ENCODE data around the gene IL1RAPL2. TPM values are rescaled to one million over a fixed set of nuclear protein-coding genes. Genes with fewer than 3 reads are reported as not detected.

Gene IL1RAPL2
- total and polyA plus RNA-seq, 2 of the 8 experiments (the other 6 are each of a cell fraction or from before 2014, with no cell fraction given) = 0.20 to 1.3 TPM

GRCh38 chrX:105451401-105451800 is 885.4 kb downstream of the IL1RAPL2 start (continued):
- no peak for TF ChIP-seq ATF2 (IDR thresholded peaks at IDR 0.05; ENCODE audit: low read length)
- TF ChIP-seq, protein P1, sequence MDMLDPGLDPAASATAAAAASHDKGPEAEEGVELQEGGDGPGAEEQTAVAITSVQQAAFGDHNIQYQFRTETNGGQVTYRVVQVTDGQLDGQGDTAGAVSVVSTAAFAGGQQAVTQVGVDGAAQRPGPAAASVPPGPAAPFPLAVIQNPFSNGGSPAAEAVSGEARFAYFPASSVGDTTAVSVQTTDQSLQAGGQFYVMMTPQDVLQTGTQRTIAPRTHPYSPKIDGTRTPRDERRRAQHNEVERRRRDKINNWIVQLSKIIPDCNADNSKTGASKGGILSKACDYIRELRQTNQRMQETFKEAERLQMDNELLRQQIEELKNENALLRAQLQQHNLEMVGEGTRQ (IDR thresholded peaks at IDR 0.05; ENCODE audit: low read length) = no peak

All from H1 (cell line).